ENCODE data around the gene ABHD17C.

GRCh38 chr15:80679167-80679803, 15.8 kb upstream of the ABHD17C start:
- TF ChIP-seq, protein P1, sequence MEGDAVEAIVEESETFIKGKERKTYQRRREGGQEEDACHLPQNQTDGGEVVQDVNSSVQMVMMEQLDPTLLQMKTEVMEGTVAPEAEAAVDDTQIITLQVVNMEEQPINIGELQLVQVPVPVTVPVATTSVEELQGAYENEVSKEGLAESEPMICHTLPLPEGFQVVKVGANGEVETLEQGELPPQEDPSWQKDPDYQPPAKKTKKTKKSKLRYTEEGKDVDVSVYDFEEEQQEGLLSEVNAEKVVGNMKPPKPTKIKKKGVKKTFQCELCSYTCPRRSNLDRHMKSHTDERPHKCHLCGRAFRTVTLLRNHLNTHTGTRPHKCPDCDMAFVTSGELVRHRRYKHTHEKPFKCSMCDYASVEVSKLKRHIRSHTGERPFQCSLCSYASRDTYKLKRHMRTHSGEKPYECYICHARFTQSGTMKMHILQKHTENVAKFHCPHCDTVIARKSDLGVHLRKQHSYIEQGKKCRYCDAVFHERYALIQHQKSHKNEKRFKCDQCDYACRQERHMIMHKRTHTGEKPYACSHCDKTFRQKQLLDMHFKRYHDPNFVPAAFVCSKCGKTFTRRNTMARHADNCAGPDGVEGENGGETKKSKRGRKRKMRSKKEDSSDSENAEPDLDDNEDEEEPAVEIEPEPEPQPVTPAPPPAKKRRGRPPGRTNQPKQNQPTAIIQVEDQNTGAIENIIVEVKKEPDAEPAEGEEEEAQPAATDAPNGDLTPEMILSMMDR (IDR thresholded peaks at IDR 0.05), result no peak
- no peak for TF ChIP-seq POLR2A (IDR thresholded peaks at IDR 0.05)

All from thyroid gland (tissue), 4 donors.